ENCODE results near the gene LRRC47.
"Not testable (repeated sequence)": the region's sequence is repeated elsewhere in the genome, so short reads cannot be mapped to it uniquely, and the experiment has no call there.

LRRC47 gene

GRCh38 chr1:3771108-3772026 lies 24.9 kb downstream of the LRRC47 start:
- DNase-seq: no peak

- DNase-seq: no peak
Measured at GRCh38 chr1:3770047-3770765, 26.1 kb downstream of the LRRC47 start.

GRCh38 chr1:3768811-3769390 lies 27.4 kb downstream of the LRRC47 start:
- no peak for DNase-seq

- DNase-seq: no peak
Measured at GRCh38 chr1:3767328-3767925, 28.9 kb downstream of the LRRC47 start.

GRCh38 chr1:3763351-3764125 lies 32.8 kb downstream of the LRRC47 start:
- no peak for DNase-seq

GRCh38 chr1:3762873-3763228 lies 33.4 kb downstream of the LRRC47 start:
- DNase-seq: no peak

GRCh38 chr1:3762151-3762872 lies 34.0 kb downstream of the LRRC47 start:
- no peak for DNase-seq

GRCh38 chr1:3761296-3762010 lies 34.8 kb downstream of the LRRC47 start:
- no peak for DNase-seq

- DNase-seq: no peak
Measured at GRCh38 chr1:3759796-3760195, 36.5 kb downstream of the LRRC47 start.

- no peak for DNase-seq
Measured at GRCh38 chr1:3759164-3759563, 37.1 kb downstream of the LRRC47 start.

GRCh38 chr1:3756394-3756793 lies 39.9 kb downstream of the LRRC47 start:
- DNase-seq: no peak

GRCh38 chr1:3753656-3754454 lies 42.4 kb downstream of the LRRC47 start:
- DNase-seq: no peak

GRCh38 chr1:3752400-3752945 lies 43.8 kb downstream of the LRRC47 start, which contains the start of gene CCDC27:
Gene CCDC27, plus strand, starts transcription at chr1:3752450. Its CDS starts 32 bp downstream, at chr1:3752482.
- DNase-seq: no peak

GRCh38 chr1:3750741-3751140 lies 45.6 kb downstream of the LRRC47 start:
- DNase-seq: no peak

GRCh38 chr1:3749512-3749911 lies 46.8 kb downstream of the LRRC47 start:
- no peak for DNase-seq

- DNase-seq: not testable (repeated sequence)
Measured at GRCh38 chr1:3748316-3748900, 47.9 kb downstream of the LRRC47 start.

- no peak for DNase-seq
Measured at GRCh38 chr1:3747903-3748302, 48.4 kb downstream of the LRRC47 start.

GRCh38 chr1:3747522-3747848 lies 48.8 kb downstream of the LRRC47 start:
- DNase-seq: no peak

GRCh38 chr1:3746830-3747521 lies 49.3 kb downstream of the LRRC47 start:
- DNase-seq: peak; percentile 35
